H1 (cell line): ENCODE results near the gene HIPK2. TPM values are rescaled to one million over a fixed set of nuclear protein-coding genes. Genes with fewer than 3 reads are reported as not detected.

Experiments
- CTCF ChIA-PET: fragments of 300-600 bp; sonication (Branson Sonifier 250); formaldehyde crosslinking; loops from one replicate; lab custom pipeline; 2021; ENCODE audit not compliant: partially characterized antibody; lab: Charles Lee
- POLR2A ChIA-PET: fragments of 300-600 bp; sonication (Branson Sonifier 250); formaldehyde crosslinking; loops from one replicate; lab custom pipeline; 2021; ENCODE audit warnings: inconsistent platforms; ENCODE audit not compliant: partially characterized antibody; lab: Charles Lee
- DNase-seq, 2 experiments: peaks; one replicate each; pipeline versions ENCODE4 v3.0.0 to v3.0.0-alpha.2; 2010 to 2022; ENCODE audit warnings: low spot score in 2 of 2, low read depth in 1 of 2, mixed read lengths in 1 of 2
- FAIRE-seq: peaks from 2 replicates; lab custom pipeline; 2011; peaks lifted over from hg19 to GRCh38; lab: Jason Lieb, UNC
- H2AFZ ChIP-seq: 2 replicates; pipeline ENCODE4 v1.8.1; 2012; ENCODE audit warnings: low read length, inconsistent platforms
- H2AK5ac ChIP-seq: 2 replicates; pipeline ENCODE4 v1.6.1; 2013; ENCODE audit warnings: low read depth, low read length
- H2BK120ac ChIP-seq: replicated peaks from 2 replicates; pipeline ENCODE3; 2013; ENCODE audit warnings: low read depth, low read length, inconsistent platforms
- H2BK12ac ChIP-seq: 2 replicates; pipeline ENCODE4 v1.6.1; 2013; ENCODE audit warnings: low read depth, low read length
- H2BK15ac ChIP-seq: 2 replicates; pipeline ENCODE4 v1.6.1; 2013; ENCODE audit warnings: low read length
- H2BK20ac ChIP-seq: 2 replicates; pipeline ENCODE4 v1.6.1; 2013; ENCODE audit warnings: low read length
- H2BK5ac ChIP-seq: 2 replicates; pipeline ENCODE4 v1.6.1; 2013; ENCODE audit warnings: low read depth, low read length
- H3K14ac ChIP-seq: 2 replicates; pipeline ENCODE4 v1.6.1; 2013; ENCODE audit warnings: inconsistent platforms; ENCODE audit not compliant: insufficient read length
- H3K18ac ChIP-seq: 2 replicates; pipeline ENCODE4 v1.6.1; 2013; ENCODE audit warnings: low read length; ENCODE audit errors: extremely low read depth
- H3K23ac ChIP-seq: 2 replicates; pipeline ENCODE4 v1.6.1; 2013; ENCODE audit warnings: inconsistent platforms; ENCODE audit not compliant: insufficient read length
- H3K23me2 ChIP-seq: 2 replicates; pipeline ENCODE4 v1.6.1; 2013; ENCODE audit warnings: low read depth, low read length
- H3K27ac ChIP-seq: 2 replicates; pipeline ENCODE4 v1.6.1; 2011; ENCODE audit warnings: low read depth, low read length, inconsistent platforms
- H3K27me3 ChIP-seq, 4 experiments: replicated peaks in 1 of 4; 1 replicate in 1 of 4; 2 replicates in 3 of 4; pipeline versions ENCODE4 v1.6.1 to v1.8.1; 2011 to 2013; ENCODE audit warnings: low read length in 3 of 4, mild to moderate bottlenecking in 3 of 4, inconsistent platforms in 2 of 4, mixed read lengths in 2 of 4, moderate library complexity in 1 of 4; ENCODE audit not compliant: control insufficient read depth in 3 of 4, insufficient read depth in 3 of 4; ENCODE audit errors: extremely low read depth in 1 of 4
- H3K36me3 ChIP-seq, 4 experiments: 2 replicates each; pipeline versions ENCODE4 v1.6.1 to v1.8.1; 2011 to 2013; ENCODE audit warnings: mild to moderate bottlenecking in 4 of 4, low read length in 3 of 4, moderate library complexity in 2 of 4, control low read depth in 1 of 4, inconsistent platforms in 1 of 4; ENCODE audit not compliant: insufficient read depth in 4 of 4, control insufficient read depth in 2 of 4
- H3K4ac ChIP-seq: replicated peaks from 2 replicates; pipeline ENCODE3; 2013; ENCODE audit warnings: low read length, low read depth, mixed read lengths, inconsistent platforms; ENCODE audit not compliant: insufficient read length
- H3K4me1 ChIP-seq, 4 experiments: replicated peaks in 1 of 4; 1 replicate in 1 of 4; 2 replicates in 3 of 4; pipeline versions ENCODE4 v1.6.1 to v1.8.1; 2011 to 2013; ENCODE audit warnings: low read length in 3 of 4, inconsistent platforms in 2 of 4, mixed read lengths in 1 of 4; ENCODE audit not compliant: insufficient read depth in 4 of 4, control insufficient read depth in 3 of 4
- H3K4me2 ChIP-seq, 2 experiments: 2 replicates each; pipeline versions ENCODE4 v1.6.1 to v1.8.1; 2011 to 2013; ENCODE audit warnings: low read depth in 2 of 2, low read length in 2 of 2, control low read depth in 1 of 2, inconsistent platforms in 1 of 2, mild to moderate bottlenecking in 1 of 2; ENCODE audit not compliant: insufficient read depth in 1 of 2
- H3K4me3 ChIP-seq, 4 experiments: fragments of 200-600, 300-600 bp in 1 of 4; sonication (generic), shearing (Covaris generic), sonication (Bioruptor Twin) in 1 of 4; 2 replicates each; pipeline versions ENCODE4 v1.5.1 to v1.8.1; 2011 to 2016; ENCODE audit warnings: low read length in 4 of 4, low read depth in 3 of 4, control low read depth in 2 of 4, inconsistent platforms in 2 of 4, mild to moderate bottlenecking in 2 of 4, mixed read lengths in 1 of 4, moderate library complexity in 1 of 4; ENCODE audit not compliant: insufficient read depth in 2 of 4; ENCODE audit errors: extremely low read depth in 1 of 4
- H3K56ac ChIP-seq: replicated peaks from 2 replicates; pipeline ENCODE3; 2013; ENCODE audit warnings: low read depth, mild to moderate bottlenecking, mixed read lengths, low read length, inconsistent platforms; ENCODE audit not compliant: insufficient read length
- H3K79me1 ChIP-seq: 2 replicates; pipeline ENCODE4 v1.6.1; 2013; ENCODE audit warnings: low read depth, low read length, control low read depth
- H3K79me2 ChIP-seq, 2 experiments: 2 replicates each; pipeline versions ENCODE4 v1.6.1 to v1.8.1; 2012 to 2013; ENCODE audit warnings: low read length in 2 of 2, mild to moderate bottlenecking in 2 of 2, inconsistent platforms in 1 of 2; ENCODE audit not compliant: insufficient read depth in 2 of 2, control insufficient read depth in 1 of 2
- H3K9ac ChIP-seq, 4 experiments: replicated peaks in 1 of 4; 1 replicate in 1 of 4; 2 replicates in 3 of 4; pipeline versions ENCODE4 v1.6.1 to v1.8.1; 2011 to 2013; ENCODE audit warnings: low read depth in 3 of 4, low read length in 3 of 4, control low read depth in 2 of 4, mild to moderate bottlenecking in 2 of 4, moderate library complexity in 2 of 4, inconsistent platforms in 1 of 4; ENCODE audit errors: extremely low read depth in 1 of 4
- H3K9me3 ChIP-seq, 2 experiments: 2 replicates each; pipeline versions ENCODE4 v1.6.1 to v1.8.1; 2012 to 2013; ENCODE audit warnings: mild to moderate bottlenecking in 2 of 2, moderate library complexity in 2 of 2, control low read depth in 1 of 2, inconsistent platforms in 1 of 2, low read depth in 1 of 2, low read length in 1 of 2, mixed read lengths in 1 of 2; ENCODE audit not compliant: insufficient read depth in 2 of 2
- H4K20me1 ChIP-seq, 2 experiments: replicated peaks in 1 of 2; 2 replicates each; pipeline versions ENCODE3 to v1.8.1; 2011 to 2013; ENCODE audit warnings: inconsistent platforms in 2 of 2, low read length in 2 of 2, mild to moderate bottlenecking in 1 of 2; ENCODE audit not compliant: insufficient read depth in 2 of 2, control insufficient read depth in 1 of 2
- H4K5ac ChIP-seq: 2 replicates; pipeline ENCODE4 v1.6.1; 2013; ENCODE audit warnings: low read length, low read depth, mixed read lengths, inconsistent platforms; ENCODE audit not compliant: insufficient read length
- H4K8ac ChIP-seq: 2 replicates; pipeline ENCODE4 v1.8.0; 2013; ENCODE audit warnings: mild to moderate bottlenecking, moderate library complexity, low read length, inconsistent platforms; ENCODE audit not compliant: insufficient read depth; ENCODE audit errors: extremely low read depth
- H4K91ac ChIP-seq: replicated peaks from 2 replicates; pipeline ENCODE3; 2013; ENCODE audit warnings: low read length, mixed read lengths, inconsistent platforms; ENCODE audit not compliant: insufficient read length
- CBX5 ChIP-seq: fragments of 300-800, 300-1000 bp; sonication (generic); IDR thresholded peaks from 2 replicates; pipeline ENCODE4 v1.7.1; 2016; ENCODE audit warnings: antibody characterized with exemption, low read length, low read depth
- CEBPB ChIP-seq: IDR thresholded peaks from 2 replicates; pipeline ENCODE4 v1.6.1; 2012; ENCODE audit warnings: low read depth, low read length
- GTF2F1 ChIP-seq: IDR thresholded peaks from 2 replicates; pipeline ENCODE4 v1.6.1; 2012; ENCODE audit warnings: low read depth, low read length, improper control_type of control experiment, borderline replicate concordance
- HDAC2 ChIP-seq, 2 experiments: fragments of 300-600 bp in 1 of 2; sonication (generic) in 1 of 2; IDR thresholded peaks; 2 replicates each; pipeline ENCODE4 v1.6.1; 2011 to 2012; ENCODE audit warnings: low read depth in 2 of 2, low read length in 2 of 2, mild to moderate bottlenecking in 2 of 2, moderate library complexity in 2 of 2, borderline replicate concordance in 1 of 2, inconsistent platforms in 1 of 2
- KDM4A ChIP-seq: IDR thresholded peaks from one replicate; pipeline ENCODE4 v1.7.1; 2012; ENCODE audit warnings: low read depth, mild to moderate bottlenecking, moderate library complexity, low read length, inconsistent platforms; ENCODE audit not compliant: severe bottlenecking
- MAFK ChIP-seq: IDR thresholded peaks from 2 replicates; pipeline ENCODE4 v1.6.1; 2012; ENCODE audit warnings: low read depth, mild to moderate bottlenecking, improper control_type of control experiment, low read length
- POLR2AphosphoS5 ChIP-seq: IDR thresholded peaks from 2 replicates; pipeline ENCODE4 v1.6.1; 2011; ENCODE audit warnings: low read depth, low read length
- RAD21 ChIP-seq, 2 experiments: IDR thresholded peaks in 1 of 2; conservative IDR thresholded peaks in 1 of 2; 2 replicates each; pipeline ENCODE4 v1.6.1; 2011; ENCODE audit warnings: low read depth in 2 of 2, low read length in 2 of 2, improper control_type of control experiment in 1 of 2, inconsistent platforms in 1 of 2, mild to moderate bottlenecking in 1 of 2, moderate library complexity in 1 of 2
- SAP30 ChIP-seq: fragments of 300-600 bp; sonication (generic); IDR thresholded peaks from 2 replicates; pipeline ENCODE4 v1.7.1; 2012; ENCODE audit warnings: low read length, moderate library complexity, mild to moderate bottlenecking, inconsistent platforms; ENCODE audit not compliant: insufficient read depth, insufficient replicate concordance
- SP4 ChIP-seq: IDR thresholded peaks from 2 replicates; pipeline ENCODE4 v1.6.1; 2012; ENCODE audit warnings: low read length, inconsistent platforms
- WGBS, 2 experiments: shearing (Covaris generic) in 1 of 2; methylation state at CpG; one replicate each; pipeline versions ENCODE4 v1.1.6 to v1.1.7; 2013 to 2015; ENCODE audit warnings: low lambda C conversion rate in 2 of 2, mixed read lengths in 2 of 2, inconsistent platforms in 1 of 2, low coverage in 1 of 2, missing lambda C conversion rate in 1 of 2; ENCODE audit not compliant: insufficient replicate concordance in 2 of 2, insufficient coverage in 1 of 2, insufficient read length in 1 of 2; ENCODE audit errors: extremely low coverage in 1 of 2, missing lambda C conversion rate in 1 of 2; 5-methylcytosine and 5-hydroxymethylcytosine counted together
- polyA plus RNA-seq, 7 experiments: library from polyadenylated mRNA; depleted of rRNA in 3 of 7; stranded (reverse) in 5 of 7; unstranded in 2 of 7; fragments of >200 nt in 5 of 7; fragments of 200-250 nt in 2 of 7; gene quantifications; 1 replicate in 5 of 7; 2 replicates in 1 of 7; 4 replicates in 1 of 7; pipeline versions ENCODE4 v1.2.1 to v1.2.3, GENCODE V29; 2011 to 2013; ENCODE audit warnings: missing spikeins in 2 of 7, mixed read lengths in 2 of 7
- total RNA-seq: library from RNA; stranded (reverse); fragmentation: NEBNext Ultra II Directional; extraction: Animal tissue kit (Norgen Biotek cat#: 25700); gene quantifications from 2 replicates; pipeline ENCODE4 v1.2.1, GENCODE V29; 2021

HIPK2 gene
- total and polyA plus RNA-seq, 2 of the 8 experiments (the other 6 are each of a cell fraction or from before 2014, with no cell fraction given), result 8.3 to 24.3 TPM

DNA sequence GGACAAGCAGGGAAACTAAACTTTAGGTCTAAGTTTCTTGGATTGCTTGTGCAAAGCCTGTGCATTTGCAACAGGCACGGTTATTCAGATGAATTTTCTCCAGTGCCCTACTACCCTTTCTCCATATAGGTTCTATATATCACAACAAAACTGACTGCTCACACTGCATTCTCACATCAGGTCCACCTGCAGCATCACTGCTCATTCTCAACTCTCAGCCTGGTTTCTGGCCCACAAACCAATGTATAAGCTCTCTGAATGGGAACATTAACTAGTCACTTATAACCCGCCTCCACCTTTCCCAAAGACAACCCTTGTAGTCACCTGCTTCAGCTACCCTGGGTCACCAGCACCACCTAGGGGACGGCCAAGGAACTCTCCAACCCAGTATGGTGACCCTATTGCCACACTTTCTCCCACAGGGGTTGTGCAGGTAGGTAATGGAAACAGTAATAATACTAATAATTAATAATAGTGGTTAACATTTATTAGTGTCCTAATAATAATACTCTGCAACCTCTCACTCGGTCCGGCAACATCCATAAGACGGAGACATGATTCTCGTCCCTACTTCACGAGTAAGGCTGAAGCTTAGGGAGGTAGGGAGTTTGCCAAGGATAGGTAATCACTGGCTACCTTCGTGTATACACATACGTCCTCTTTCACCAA lies 157.0 kb downstream of the HIPK2 start:
- Histone ChIP-seq H2BK20ac (no peak overlapping the region), H3K36me3 (peaks cover 0 to 6% (median 0%) of the 10 kb centered on the region in 4 experiments; a peak in 3 of 8 replicates), H3K79me2 (no peaks in the 10 kb centered on the region), H2AK5ac (no peak overlapping the region), H2BK15ac (no peak overlapping the region), H3K14ac (no peak overlapping the region), H2AFZ (no peak overlapping the region), H3K23me2 (no peaks in the 10 kb centered on the region), H3K18ac (no peak overlapping the region), H3K4me3 (no peak overlapping the region), H4K20me1 (no peaks in the 10 kb centered on the region), H3K56ac (no peak overlapping the region), H3K79me1 (no peaks in the 10 kb centered on the region), H4K8ac (no peak overlapping the region), H3K4me2 (no peak overlapping the region), H4K5ac (no peak overlapping the region), H3K4me1 (no peaks in the 10 kb centered on the region; a peak in 1 of 7 replicates), H2BK120ac (no peak overlapping the region), H3K27me3 (no peaks in the 10 kb centered on the region), H3K27ac (no peak overlapping the region), H2BK5ac (no peak overlapping the region), H4K91ac (no peak overlapping the region), H3K9me3 (no peaks in the 10 kb centered on the region), H3K23ac (no peak overlapping the region), H3K4ac (no peak overlapping the region), H2BK12ac (no peak overlapping the region), H3K9ac (no peak overlapping the region)
- DNase-seq (peak in 1 of 2 experiments; percentile 93), FAIRE-seq (peak; percentile 83)
- CTCF ChIA-PET, result interaction anchor here (0.7 to 8.5 kb wide), 52 partner anchors 10 to 683 kb away, joined by 3 to 111 read pairs (median 4); partner anchors contain the start of gene HIPK2
- POLR2A ChIA-PET, result no interaction called here
- WGBS, 2 experiments, result 67% methylated on average over 10 of the region's 10 CpGs; no CpG with 5 or more reads in 1 of the 2 experiments
- TF ChIP-seq MAFK (no peak), HDAC2 (IDR thresholded peaks at IDR 0.05; ENCODE audit: borderline replicate concordance in 1 of 2, low read depth in 2 of 2, low read length in 2 of 2) (no peak), POLR2AphosphoS5 (no peak), SAP30 (no peak), KDM4A (no peak), CEBPB (peak; percentile 84), RAD21 (IDR thresholded peaks at IDR 0.05 in 1 of 2, conservative IDR thresholded peaks at IDR 0.05 in 1 of 2; ENCODE audit: low read depth in 2 of 2, low read length in 2 of 2) (peak; percentile 90 to 93), SP4 (no peak), CBX5 (no peak), GTF2F1 (no peak)
